Neuron (in vitro differentiated cells): ENCODE results near the gene SDK1.

Source experiments
- H2AFZ ChIP-seq: one replicate; pipeline ENCODE4 v1.6.1; 2013; ENCODE audit warnings: low read depth, mild to moderate bottlenecking, inconsistent platforms, low read length, moderate library complexity
- H3K27me3 ChIP-seq: one replicate; pipeline ENCODE4 v1.6.1; 2013; ENCODE audit warnings: low read length; ENCODE audit not compliant: insufficient read depth
- H3K36me3 ChIP-seq: one replicate; pipeline ENCODE4 v1.6.1; 2013; ENCODE audit warnings: low read length; ENCODE audit not compliant: insufficient read depth
- H3K4me1 ChIP-seq: one replicate; pipeline ENCODE4 v1.6.1; 2013; ENCODE audit warnings: low read length; ENCODE audit not compliant: insufficient read depth
- H3K4me3 ChIP-seq: 2 replicates; pipeline ENCODE4 v1.5.1; 2013; ENCODE audit warnings: mild to moderate bottlenecking, low read length, moderate library complexity
- H3K9me3 ChIP-seq: one replicate; pipeline ENCODE4 v1.6.1; 2013; ENCODE audit warnings: low read length

The SDK1 gene

GRCh38 chr7:3327655-3328054 lies 26.6 kb downstream of the SDK1 start:
- no peaks in the 10 kb centered on the region for H3K36me3 ChIP-seq
- no peak overlapping the region for H2AFZ ChIP-seq
- no peaks in the 10 kb centered on the region for H3K4me1 ChIP-seq
- no peak overlapping the region for H3K4me3 ChIP-seq
- no peaks in the 10 kb centered on the region for H3K27me3 ChIP-seq
- H3K9me3 ChIP-seq = peaks cover 6% of the 10 kb centered on the region

DNA sequence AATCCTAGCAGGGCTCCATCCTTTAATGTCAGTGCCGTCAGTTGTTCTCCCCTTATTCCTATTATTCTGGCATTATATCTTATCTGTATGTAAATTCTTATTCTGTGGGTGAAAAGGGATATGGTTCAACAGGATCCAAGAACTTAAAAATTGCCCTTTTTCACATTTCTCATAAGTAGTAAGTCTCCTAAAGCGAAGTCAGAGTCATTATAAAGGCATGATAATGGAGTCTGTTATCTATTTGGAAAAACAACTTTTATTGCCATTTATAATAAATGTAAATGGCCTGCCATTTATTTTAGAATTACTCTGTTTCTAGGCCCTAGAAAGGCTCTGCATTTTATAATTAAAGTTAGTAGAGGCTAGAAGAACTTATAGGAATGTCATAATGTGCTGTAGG lies 31.3 kb downstream of the SDK1 start:
- Histone ChIP-seq H3K4me1 (peaks cover 2% of the 10 kb centered on the region), H3K27me3 (no peaks in the 10 kb centered on the region), H3K4me3 (no peak overlapping the region), H2AFZ (no peak overlapping the region), H3K36me3 (no peaks in the 10 kb centered on the region), H3K9me3 (peaks cover 4% of the 10 kb centered on the region)

DNA sequence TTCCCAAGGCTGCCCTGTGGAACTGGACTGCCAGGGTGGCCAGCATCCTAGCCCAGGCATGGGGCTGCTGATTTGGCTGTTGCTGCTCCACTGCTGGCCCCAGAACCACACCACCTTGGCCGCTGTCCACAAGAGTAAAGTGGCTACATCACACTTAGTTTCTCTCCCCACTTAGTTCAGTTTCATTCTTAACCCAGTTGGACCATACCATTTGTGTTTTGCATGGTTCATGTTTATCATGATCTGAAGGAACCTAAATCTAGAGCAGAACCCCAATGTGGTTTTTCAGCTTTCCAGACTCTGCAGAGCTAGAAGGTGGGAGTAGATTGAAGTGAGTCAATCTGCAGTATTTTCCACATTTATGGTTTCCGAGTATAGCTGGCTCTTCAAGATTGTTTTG lies 32.8 kb downstream of the SDK1 start:
- Histone ChIP-seq H3K36me3 (no peaks in the 10 kb centered on the region), H3K27me3 (no peaks in the 10 kb centered on the region), H2AFZ (no peak overlapping the region), H3K4me3 (no peak overlapping the region), H3K9me3 (peaks cover 4% of the 10 kb centered on the region), H3K4me1 (peaks cover 2% of the 10 kb centered on the region)

GRCh38 chr7:3336042-3336665 lies 35.1 kb downstream of the SDK1 start:
- no peak overlapping the region for H3K4me3 ChIP-seq
- H3K27me3 ChIP-seq = no peaks in the 10 kb centered on the region
- no peaks in the 10 kb centered on the region for H3K9me3 ChIP-seq
- H3K4me1 ChIP-seq = peaks cover 2% of the 10 kb centered on the region
- H2AFZ ChIP-seq = no peak overlapping the region
- H3K36me3 ChIP-seq = no peaks in the 10 kb centered on the region

DNA sequence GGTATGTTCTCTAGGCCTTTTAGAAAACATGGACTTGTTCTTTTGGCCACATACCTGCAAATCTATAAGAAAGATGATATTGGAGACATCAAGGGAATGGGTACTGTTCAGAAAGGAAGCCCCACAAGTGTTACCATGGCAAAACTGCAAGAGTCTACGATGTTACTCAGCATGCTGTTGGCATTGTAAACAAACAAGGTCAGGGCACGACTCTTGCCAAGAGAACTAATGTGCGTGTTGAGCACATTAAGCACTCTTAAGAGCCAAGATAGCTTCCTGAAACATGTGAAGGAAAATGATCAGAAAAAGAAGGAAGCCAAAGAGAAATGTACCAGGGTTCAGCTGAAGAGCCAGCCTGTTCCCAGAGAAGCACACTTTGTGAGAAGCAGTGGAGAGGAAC lies 37.1 kb downstream of the SDK1 start:
- Histone ChIP-seq H3K4me1 (peaks cover 2% of the 10 kb centered on the region), H2AFZ (no peak overlapping the region), H3K4me3 (no peak overlapping the region), H3K9me3 (peaks cover 2% of the 10 kb centered on the region), H3K36me3 (no peaks in the 10 kb centered on the region), H3K27me3 (no peaks in the 10 kb centered on the region)

DNA sequence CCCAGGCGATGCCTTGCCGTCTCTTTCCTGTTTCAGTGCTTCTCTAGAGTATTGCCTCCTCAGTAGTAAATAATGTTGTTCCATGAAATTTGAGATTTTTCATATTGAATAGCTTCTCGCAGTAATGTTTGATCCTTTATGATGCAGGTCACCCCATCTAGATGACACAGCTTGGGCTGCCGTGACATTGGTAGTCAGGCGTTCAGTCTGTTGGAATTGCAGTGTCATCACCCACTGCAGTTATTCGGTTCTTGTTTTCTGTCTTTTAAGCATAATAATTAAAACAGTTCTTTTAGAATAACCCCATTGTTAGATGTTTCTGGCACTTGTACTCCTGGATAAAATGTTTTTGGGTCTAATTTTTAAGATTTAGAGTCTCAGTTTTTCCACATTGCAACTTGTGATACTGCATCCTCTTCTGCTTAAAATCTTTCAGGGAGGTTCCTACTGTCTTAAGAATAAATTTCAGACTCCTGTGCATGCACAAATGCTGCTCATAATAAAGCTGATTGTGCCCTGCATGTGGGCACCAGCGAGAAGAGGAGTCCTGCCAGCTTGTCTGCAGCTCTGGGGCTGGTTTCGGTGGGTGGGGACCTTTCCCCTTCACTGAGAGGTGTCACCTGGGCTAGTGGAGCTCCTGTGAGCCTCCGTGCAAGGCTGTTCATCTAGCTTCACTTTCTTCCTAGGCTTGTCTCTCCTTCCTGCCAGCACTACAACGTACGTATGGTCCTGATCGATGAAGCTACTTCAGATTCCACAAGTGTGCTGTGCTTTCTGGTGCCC lies 44.8 kb downstream of the SDK1 start:
- Histone ChIP-seq H3K27me3 (no peaks in the 10 kb centered on the region), H3K4me3 (no peak overlapping the region), H3K9me3 (peaks cover 2% of the 10 kb centered on the region), H2AFZ (no peak overlapping the region), H3K4me1 (no peaks in the 10 kb centered on the region), H3K36me3 (no peaks in the 10 kb centered on the region)

DNA sequence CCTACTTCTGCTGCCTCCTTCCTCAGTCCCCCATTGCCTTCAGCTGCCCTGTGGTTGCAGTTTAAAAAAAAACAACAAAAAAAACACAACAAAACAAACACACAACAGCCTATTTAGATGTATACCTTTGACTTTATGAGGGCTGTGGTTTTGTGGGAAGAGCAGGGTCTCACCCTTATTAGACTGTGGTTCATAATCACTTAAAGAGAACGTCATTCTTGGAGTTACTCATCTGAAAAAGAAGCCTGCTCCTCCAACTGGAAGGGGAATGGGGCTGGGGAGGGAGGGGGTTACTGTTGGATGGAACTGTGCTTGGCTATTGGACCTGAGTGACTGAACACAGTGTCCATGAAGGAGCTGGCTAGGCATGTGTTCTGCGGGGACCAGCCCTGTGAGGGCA lies 48.1 kb downstream of the SDK1 start:
- Histone ChIP-seq H3K27me3 (no peaks in the 10 kb centered on the region), H2AFZ (no peak overlapping the region), H3K4me3 (no peak overlapping the region), H3K4me1 (no peaks in the 10 kb centered on the region), H3K36me3 (no peaks in the 10 kb centered on the region), H3K9me3 (no peaks in the 10 kb centered on the region)

DNA sequence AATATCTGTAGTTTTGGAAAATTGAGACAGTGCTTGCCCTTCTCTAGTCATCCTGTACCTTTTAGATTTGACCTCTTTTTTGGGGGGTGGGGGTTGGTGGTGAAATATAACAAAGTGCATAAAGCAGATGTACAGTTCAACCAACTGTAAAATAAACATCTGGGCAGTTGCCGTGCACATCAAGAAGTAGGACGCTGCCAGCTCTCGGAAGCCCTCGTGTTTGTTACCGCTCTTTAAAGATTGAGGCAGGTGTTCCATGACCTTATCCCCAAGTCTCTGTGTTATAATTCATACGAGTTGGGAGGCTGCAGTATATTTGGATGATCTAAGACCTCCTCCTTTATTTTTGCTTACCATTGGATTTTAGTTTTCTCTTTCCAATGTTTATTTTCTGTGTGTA lies 55.1 kb downstream of the SDK1 start:
- Histone ChIP-seq H2AFZ (no peak overlapping the region), H3K4me1 (peaks cover 4% of the 10 kb centered on the region), H3K9me3 (peaks cover 2% of the 10 kb centered on the region), H3K27me3 (no peaks in the 10 kb centered on the region), H3K4me3 (no peak overlapping the region), H3K36me3 (no peaks in the 10 kb centered on the region)

DNA sequence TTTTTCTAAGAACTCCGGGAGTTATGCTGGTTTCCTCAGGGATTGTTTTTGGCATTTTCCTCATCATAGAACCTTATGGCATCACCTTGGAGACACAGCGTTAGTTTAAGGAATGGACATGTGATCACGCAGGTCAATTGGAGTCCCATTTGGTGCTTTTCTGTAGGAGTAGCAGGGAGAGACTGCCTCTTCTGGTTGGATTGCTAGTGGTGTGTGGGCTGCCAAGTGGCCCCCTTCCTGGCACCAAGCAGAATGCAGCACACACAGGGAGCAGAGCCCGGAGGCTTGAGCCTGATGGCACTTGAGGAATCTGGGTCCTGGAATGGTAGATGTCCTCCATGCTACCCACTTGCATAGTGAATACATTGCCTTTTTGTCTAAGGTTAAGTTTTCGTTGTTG lies 57.9 kb downstream of the SDK1 start:
- H3K36me3 ChIP-seq = no peaks in the 10 kb centered on the region
- H3K4me1 ChIP-seq = peaks cover 4% of the 10 kb centered on the region
- no peak overlapping the region for H2AFZ ChIP-seq
- no peaks in the 10 kb centered on the region for H3K27me3 ChIP-seq
- no peak overlapping the region for H3K4me3 ChIP-seq
- H3K9me3 ChIP-seq = peaks cover 6% of the 10 kb centered on the region

GRCh38 chr7:3367261-3367660 lies 66.2 kb downstream of the SDK1 start:
- no peak overlapping the region for H2AFZ ChIP-seq
- H3K27me3 ChIP-seq = no peaks in the 10 kb centered on the region
- no peak overlapping the region for H3K4me3 ChIP-seq
- H3K36me3 ChIP-seq = no peaks in the 10 kb centered on the region
- H3K4me1 ChIP-seq = peaks cover 8% of the 10 kb centered on the region
- H3K9me3 ChIP-seq = peaks cover 5% of the 10 kb centered on the region

- H3K27me3 ChIP-seq = no peaks in the 10 kb centered on the region
- peaks cover 8% of the 10 kb centered on the region for H3K4me1 ChIP-seq
- no peaks in the 10 kb centered on the region for H3K36me3 ChIP-seq
- peak overlapping the region; percentile 44 for H2AFZ ChIP-seq
- no peaks in the 10 kb centered on the region for H3K9me3 ChIP-seq
- no peak overlapping the region for H3K4me3 ChIP-seq
These were observed 69.2 kb downstream of the SDK1 start for GRCh38 chr7:3370068-3370830.

DNA sequence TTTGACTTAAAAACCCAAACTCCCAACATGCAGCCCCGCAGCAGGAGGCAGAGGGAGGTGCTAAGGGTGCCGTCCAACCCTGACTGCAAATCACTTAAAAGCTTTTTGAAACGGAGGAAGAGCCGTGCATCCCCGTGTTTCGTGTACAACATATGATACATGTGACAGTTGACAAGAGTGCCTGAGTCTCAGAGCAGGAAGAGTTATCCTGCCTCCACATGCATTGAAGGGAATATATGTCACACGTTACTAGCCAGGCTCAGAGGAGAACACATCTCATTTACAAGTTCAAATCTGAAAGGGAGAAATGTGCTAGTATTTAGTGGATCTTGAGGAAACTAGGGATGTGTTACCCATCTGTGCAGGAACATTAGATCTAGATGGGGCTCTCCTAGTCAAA lies 69.9 kb downstream of the SDK1 start:
- H3K4me3 ChIP-seq = no peak overlapping the region
- no peaks in the 10 kb centered on the region for H3K9me3 ChIP-seq
- H3K27me3 ChIP-seq = no peaks in the 10 kb centered on the region
- no peaks in the 10 kb centered on the region for H3K36me3 ChIP-seq
- peaks cover 8% of the 10 kb centered on the region for H3K4me1 ChIP-seq
- no peak overlapping the region for H2AFZ ChIP-seq

DNA sequence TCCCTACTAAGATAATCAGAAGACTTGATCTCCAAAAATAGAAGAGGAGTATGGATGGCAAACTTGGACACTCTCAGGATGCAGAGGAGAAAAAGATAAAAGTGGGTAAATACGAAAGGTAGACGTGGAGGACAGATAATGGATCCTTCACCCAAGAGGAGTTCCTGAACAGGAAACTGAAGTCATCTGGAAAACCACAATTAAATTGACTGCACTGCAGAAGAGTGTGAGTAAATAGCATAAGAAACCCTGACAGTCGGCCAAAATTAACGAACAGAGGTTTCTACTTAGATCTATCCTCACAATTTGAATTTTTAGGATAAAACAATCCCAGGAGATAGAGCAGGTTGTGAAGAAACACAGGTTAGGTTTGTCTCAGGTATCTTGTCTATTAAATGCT lies 70.5 kb downstream of the SDK1 start:
- Histone ChIP-seq H3K4me3 (no peak overlapping the region), H3K36me3 (no peaks in the 10 kb centered on the region), H2AFZ (no peak overlapping the region), H3K27me3 (no peaks in the 10 kb centered on the region), H3K4me1 (peaks cover 8% of the 10 kb centered on the region), H3K9me3 (no peaks in the 10 kb centered on the region)
